MM.1S (cell line): ENCODE results near the gene OLIG2.

Experiments
- CTCF ChIP-seq: fragments of 300-600 bp; sonication (generic); IDR thresholded peaks from 2 replicates; pipeline ENCODE4 v1.5.1; 2016; ENCODE audit warnings: antibody characterized with exemption, low read length, mixed read lengths
- EZH2 ChIP-seq: fragments of 300-600 bp; sonication (generic); optimal IDR thresholded peaks from 2 replicates; pipeline ENCODE3; 2017; ENCODE audit warnings: low read depth, mild to moderate bottlenecking, antibody characterized with exemption, low read length, mixed read lengths
- EZH2phosphoT487 ChIP-seq: fragments of 300-600 bp; sonication (generic); IDR thresholded peaks from 2 replicates; pipeline ENCODE4 v1.6.1; 2018; ENCODE audit warnings: antibody characterized with exemption, low read length

DNA sequence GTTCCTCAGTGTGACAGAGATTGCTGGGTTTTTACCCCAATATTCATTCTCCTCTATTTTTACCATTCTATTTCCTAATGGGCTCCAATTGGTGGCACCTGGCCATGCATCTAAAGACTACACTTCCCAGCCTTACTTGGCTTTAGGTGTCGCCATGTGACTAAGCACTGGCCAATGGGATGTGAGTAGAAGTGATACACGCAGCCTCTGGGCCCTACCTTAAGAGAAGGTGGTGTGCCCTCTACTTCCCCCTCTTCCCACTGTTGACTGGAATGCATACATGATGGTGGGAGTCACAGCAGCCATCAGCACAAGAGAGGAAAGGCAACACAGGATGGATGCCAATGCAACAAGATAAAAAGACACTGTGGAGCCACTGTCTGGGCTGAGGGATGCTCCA lies 11.4 kb upstream of the OLIG2 start:
- TF ChIP-seq CTCF, result no peak
- TF ChIP-seq EZH2, result no peak
- TF ChIP-seq EZH2phosphoT487, result no peak
